Dendritic cell treated with granulocyte-macrophage colony-stimulating factor and Interleukin-4, amounts not matched to agents 40 ng/mL and 50 ng/mL, for 4 days (primary cell): ENCODE data around the gene SHOC1.

Source experiments
- H3K27ac Mint-ChIP-seq: one replicate; pipeline ENCODE4 v1.8.0; 2022; ENCODE audit warnings: mild to moderate bottlenecking, mixed read lengths
- H3K27me3 Mint-ChIP-seq: one replicate; pipeline ENCODE4 v1.8.0; 2022; ENCODE audit warnings: mild to moderate bottlenecking, mixed read lengths
- H3K36me3 Mint-ChIP-seq: one replicate; pipeline ENCODE4 v1.8.0; 2022; ENCODE audit warnings: low read depth, mixed read lengths
- H3K4me1 Mint-ChIP-seq: one replicate; pipeline ENCODE4 v1.8.0; 2022; ENCODE audit warnings: low read depth, mixed read lengths
- H3K4me3 Mint-ChIP-seq: one replicate; pipeline ENCODE4 v1.8.0; 2022; ENCODE audit warnings: mild to moderate bottlenecking, moderate library complexity, mixed read lengths
- H3K9me3 Mint-ChIP-seq: one replicate; pipeline ENCODE4 v1.8.0; 2022; ENCODE audit warnings: mixed read lengths
- intact Hi-C: fragments of 100-400 bp; cut with micrococcal nuclease; formaldehyde crosslinking; loops from one replicate; pipeline ENCODE4 v1.15.0; 2022

SHOC1 gene

DNA sequence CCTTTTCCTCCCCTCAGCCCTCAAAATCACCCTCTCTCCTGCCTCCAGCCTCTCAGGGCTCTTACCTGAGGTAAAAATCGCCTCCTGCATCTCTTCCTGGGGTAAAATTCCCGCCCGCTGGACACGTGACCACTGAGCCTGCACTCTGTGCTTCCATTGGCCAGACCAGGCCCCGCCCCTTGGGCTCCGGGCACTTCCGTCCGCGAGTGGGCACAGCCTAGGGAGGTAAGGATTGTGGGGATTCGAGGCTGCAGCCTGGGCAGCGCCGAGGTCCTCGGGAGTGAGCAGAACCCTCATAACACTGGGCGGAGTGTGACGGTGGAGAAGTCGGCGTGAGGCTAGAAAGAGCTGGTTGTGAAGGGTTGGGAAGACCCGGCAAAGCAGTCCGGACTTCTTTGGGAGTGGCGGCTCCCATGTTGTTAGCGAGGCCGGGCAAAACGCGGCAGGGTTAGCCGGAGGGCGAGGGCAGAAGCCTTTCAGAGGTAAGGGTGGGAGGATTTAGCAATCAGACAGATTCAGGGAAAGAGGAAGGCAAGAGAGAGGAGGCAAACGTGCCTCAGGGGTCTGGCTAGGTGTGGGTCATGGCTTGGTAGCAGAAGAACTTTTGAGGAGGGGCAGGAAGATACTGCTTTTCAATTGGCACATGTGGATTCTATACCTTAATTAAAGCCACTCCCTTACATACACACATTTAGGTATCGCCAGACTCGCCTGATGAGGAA is at the start of gene SHOC1:
Gene SHOC1, minus strand, starts transcription at position 103 of the 722 bp plus-strand sequence. CDS start 3,519 bp downstream, outside the sequence.
- no peaks in the 10 kb centered on the region for H3K27me3 Mint-ChIP-seq
- no peaks in the 10 kb centered on the region for H3K4me1 Mint-ChIP-seq
- no peak within 1 kb of the TSS for H3K4me3 Mint-ChIP-seq
- intact Hi-C loops = no loop called here
- peaks cover 5% of the 10 kb centered on the region for H3K36me3 Mint-ChIP-seq
- H3K9me3 Mint-ChIP-seq = peaks cover 10% of the 10 kb centered on the region
- H3K27ac Mint-ChIP-seq = no peak within 1 kb of the TSS

DNA sequence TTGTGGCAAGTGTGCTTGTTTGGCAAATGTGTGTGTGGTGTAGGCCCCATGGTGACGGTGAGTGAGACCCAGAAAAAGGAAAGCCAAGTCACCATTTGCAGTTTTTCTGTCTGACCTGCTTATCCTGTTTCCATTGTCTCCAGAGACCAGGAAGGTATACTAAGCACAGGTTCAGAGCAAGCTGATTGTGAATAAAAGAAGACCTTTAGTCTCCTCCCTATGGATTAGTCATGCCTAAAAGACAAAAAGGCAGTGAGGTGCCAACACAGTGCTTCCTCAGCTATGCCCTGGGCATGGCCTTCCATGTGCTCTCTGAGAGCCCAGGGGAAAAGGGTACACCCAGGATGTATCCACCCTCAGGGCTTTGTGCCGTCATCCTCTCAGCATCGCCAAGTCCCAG is 49.2 kb upstream of the SHOC1 start:
- Mint-ChIP-seq H3K27ac (no peak overlapping the region), H3K4me3 (no peak overlapping the region), H3K27me3 (peaks cover 3% of the 10 kb centered on the region), H3K4me1 (peaks cover 6% of the 10 kb centered on the region), H3K9me3 (no peaks in the 10 kb centered on the region), H3K36me3 (no peaks in the 10 kb centered on the region)
- intact Hi-C loops = no loop called here

DNA sequence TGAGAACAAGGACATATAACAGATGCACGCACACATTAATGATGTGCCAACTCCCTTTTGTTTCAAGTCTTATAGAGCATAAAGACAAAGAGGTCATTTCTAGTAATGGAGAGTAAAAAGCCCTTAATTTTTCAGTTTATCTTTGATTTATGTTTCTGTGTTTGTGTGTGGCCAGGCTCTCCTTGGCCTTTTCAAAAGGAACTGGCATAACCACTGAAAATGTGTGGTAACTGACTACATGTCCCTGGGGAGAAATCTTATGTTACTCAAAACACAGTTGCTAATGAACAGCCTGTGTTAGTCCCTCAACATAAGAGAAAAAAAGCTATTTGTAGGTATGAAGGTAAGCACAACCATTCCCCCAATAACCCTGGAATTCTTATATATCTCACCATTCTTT is 47.6 kb upstream of the SHOC1 start:
- H3K36me3 Mint-ChIP-seq = no peaks in the 10 kb centered on the region

DNA sequence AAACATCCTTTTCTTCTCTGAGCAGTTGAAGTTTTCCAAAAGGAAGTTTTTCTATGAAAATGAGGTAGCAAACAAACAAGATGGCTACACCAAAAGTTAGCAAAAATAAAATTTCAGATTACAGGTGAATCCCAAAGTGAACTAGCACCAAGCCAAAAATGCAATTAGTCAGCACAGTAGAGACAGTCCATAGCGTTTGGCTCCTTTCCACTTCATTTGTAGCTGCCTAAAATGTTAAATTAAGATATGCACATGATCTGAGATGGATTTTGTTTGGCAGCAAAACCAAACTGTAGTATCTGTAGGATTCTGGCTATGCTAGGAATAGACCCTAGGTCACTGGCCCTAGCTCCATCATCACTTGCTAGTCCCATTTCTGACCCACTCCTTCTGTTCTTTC is 45.7 kb upstream of the SHOC1 start:
- H3K27ac Mint-ChIP-seq = no peak overlapping the region
- H3K4me1 Mint-ChIP-seq = peaks cover 6% of the 10 kb centered on the region
- no peak overlapping the region for H3K4me3 Mint-ChIP-seq
- intact Hi-C loops = no loop called here
- H3K36me3 Mint-ChIP-seq = no peaks in the 10 kb centered on the region
- no peaks in the 10 kb centered on the region for H3K9me3 Mint-ChIP-seq
- peaks cover 6% of the 10 kb centered on the region for H3K27me3 Mint-ChIP-seq

More for the DNA sequence above, 47.6 kb upstream of the SHOC1 start:
- H3K4me3 Mint-ChIP-seq = no peak overlapping the region
- H3K9me3 Mint-ChIP-seq = no peaks in the 10 kb centered on the region
- peaks cover 6% of the 10 kb centered on the region for H3K4me1 Mint-ChIP-seq
- no peak overlapping the region for H3K27ac Mint-ChIP-seq
- intact Hi-C loops = no loop called here
- peaks cover 7% of the 10 kb centered on the region for H3K27me3 Mint-ChIP-seq

DNA sequence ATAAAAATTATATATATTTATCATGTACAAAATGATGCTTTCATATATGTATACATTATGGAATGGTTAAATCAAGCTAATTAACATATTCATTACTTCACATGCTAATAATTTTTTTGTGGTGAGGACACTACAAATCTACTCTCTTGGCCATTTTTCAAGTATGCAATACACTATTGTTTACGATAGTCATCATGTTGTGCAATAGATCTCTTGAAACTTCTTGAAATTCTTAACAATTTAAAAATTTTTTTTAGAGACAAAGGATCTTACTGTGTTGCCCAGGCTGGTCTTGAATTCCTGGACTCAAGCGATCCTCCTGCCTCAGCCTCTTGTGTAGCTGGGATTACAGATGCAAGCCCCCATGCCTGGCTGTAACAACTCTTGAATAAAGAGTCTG is 45.2 kb upstream of the SHOC1 start:
- intact Hi-C loops = no loop called here
- peaks cover 6% of the 10 kb centered on the region for H3K4me1 Mint-ChIP-seq
- no peaks in the 10 kb centered on the region for H3K9me3 Mint-ChIP-seq
- peaks cover 10% of the 10 kb centered on the region for H3K27me3 Mint-ChIP-seq
- no peaks in the 10 kb centered on the region for H3K36me3 Mint-ChIP-seq
- no peak overlapping the region for H3K4me3 Mint-ChIP-seq
- H3K27ac Mint-ChIP-seq = no peak overlapping the region

DNA sequence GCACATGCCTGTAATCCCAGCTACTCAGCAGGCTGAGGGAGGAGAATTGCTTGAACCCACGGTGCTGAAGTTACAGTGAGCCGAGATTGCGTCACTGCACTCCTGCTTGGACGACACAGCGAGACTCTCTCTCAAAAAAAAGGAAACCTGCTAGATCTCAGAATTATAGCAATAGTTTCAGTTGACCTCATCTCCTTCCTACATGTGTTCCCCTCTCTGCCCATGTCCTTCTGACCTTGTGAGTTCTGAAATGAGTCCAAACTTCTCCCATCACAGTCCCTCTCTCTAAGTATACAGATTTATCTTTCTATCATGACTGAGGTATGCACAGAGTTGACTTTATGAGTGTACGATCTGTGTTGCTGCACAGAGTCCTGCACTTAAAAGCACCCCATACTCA is 44.6 kb upstream of the SHOC1 start:
- Mint-ChIP-seq H3K27ac (no peak overlapping the region), H3K9me3 (no peaks in the 10 kb centered on the region), H3K27me3 (peaks cover 14% of the 10 kb centered on the region), H3K36me3 (no peaks in the 10 kb centered on the region), H3K4me1 (peaks cover 6% of the 10 kb centered on the region), H3K4me3 (no peak overlapping the region)
- intact Hi-C loops = no loop called here

DNA sequence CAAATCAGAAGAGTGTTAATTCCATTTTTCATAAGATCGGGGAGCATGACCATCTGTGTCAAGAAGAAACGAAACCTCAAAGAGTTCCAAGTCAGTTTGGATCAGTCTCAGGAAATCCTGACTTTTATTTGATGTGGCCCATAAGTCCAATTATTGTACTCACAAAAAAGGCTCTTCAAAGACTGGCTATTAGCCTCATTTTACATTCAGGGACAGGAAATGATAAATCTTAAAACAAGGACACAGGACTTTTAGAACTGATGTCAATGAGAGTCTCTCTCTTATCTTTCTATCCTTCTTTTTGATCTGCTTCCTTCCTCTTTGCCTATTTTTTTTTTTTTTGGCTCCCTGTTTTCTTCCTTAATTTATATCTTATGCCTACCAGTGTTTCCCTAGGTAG is 43.7 kb upstream of the SHOC1 start:
- intact Hi-C loops = no loop called here
- H3K4me3 Mint-ChIP-seq = no peak overlapping the region

DNA sequence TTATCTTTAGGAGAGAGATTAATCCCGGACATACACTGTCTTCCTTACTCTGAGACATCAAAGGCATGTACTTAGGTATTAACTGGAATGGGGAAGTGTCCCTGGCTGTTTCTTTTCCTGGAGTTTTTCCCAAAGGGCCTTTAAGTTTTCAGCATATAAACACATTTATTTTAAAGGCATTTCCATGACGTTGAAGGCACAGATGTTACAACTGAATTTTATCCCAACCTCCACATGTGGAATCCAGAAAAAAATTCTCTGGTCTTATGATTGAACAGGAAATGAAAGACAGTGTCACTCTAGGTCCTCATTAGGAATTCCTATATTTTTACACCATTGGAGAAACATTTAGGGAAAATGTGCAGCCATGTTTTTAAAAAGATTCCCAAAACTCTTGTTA is 41.6 kb upstream of the SHOC1 start:
- H3K4me1 Mint-ChIP-seq = peaks cover 6% of the 10 kb centered on the region
- no peak overlapping the region for H3K4me3 Mint-ChIP-seq
- H3K27ac Mint-ChIP-seq = no peak overlapping the region
- intact Hi-C loops = no loop called here
- no peaks in the 10 kb centered on the region for H3K36me3 Mint-ChIP-seq
- no peaks in the 10 kb centered on the region for H3K9me3 Mint-ChIP-seq
- H3K27me3 Mint-ChIP-seq = peaks cover 15% of the 10 kb centered on the region

More for the DNA sequence above, 43.7 kb upstream of the SHOC1 start:
- no peaks in the 10 kb centered on the region for H3K36me3 Mint-ChIP-seq
- peaks cover 14% of the 10 kb centered on the region for H3K27me3 Mint-ChIP-seq
- H3K27ac Mint-ChIP-seq = no peak overlapping the region
- H3K9me3 Mint-ChIP-seq = no peaks in the 10 kb centered on the region
- H3K4me1 Mint-ChIP-seq = peaks cover 6% of the 10 kb centered on the region

DNA sequence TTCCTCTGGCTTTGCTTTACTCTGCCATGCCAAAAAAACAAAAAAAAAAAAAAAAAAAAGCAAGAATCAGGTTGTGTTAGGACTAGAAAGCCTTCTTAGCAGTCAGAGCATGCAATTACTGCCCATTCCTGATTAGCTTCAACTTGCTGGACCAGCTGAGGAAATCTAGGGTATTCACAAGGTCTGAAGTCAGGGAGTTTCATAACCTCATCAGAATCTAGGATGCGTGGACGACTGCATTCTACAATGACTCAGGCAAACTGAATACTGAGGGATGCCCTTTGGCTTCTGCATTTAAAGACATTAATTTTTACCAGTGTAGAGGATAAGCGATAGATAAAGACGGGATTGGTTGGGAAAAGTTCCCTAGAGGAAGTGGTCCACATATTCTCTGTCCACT is 39.2 kb upstream of the SHOC1 start:
- peaks cover 5% of the 10 kb centered on the region for H3K4me1 Mint-ChIP-seq
- H3K9me3 Mint-ChIP-seq = no peaks in the 10 kb centered on the region
- H3K36me3 Mint-ChIP-seq = no peaks in the 10 kb centered on the region
- no peak overlapping the region for H3K4me3 Mint-ChIP-seq
- intact Hi-C loops = no loop called here
- peaks cover 18% of the 10 kb centered on the region for H3K27me3 Mint-ChIP-seq
- H3K27ac Mint-ChIP-seq = no peak overlapping the region

DNA sequence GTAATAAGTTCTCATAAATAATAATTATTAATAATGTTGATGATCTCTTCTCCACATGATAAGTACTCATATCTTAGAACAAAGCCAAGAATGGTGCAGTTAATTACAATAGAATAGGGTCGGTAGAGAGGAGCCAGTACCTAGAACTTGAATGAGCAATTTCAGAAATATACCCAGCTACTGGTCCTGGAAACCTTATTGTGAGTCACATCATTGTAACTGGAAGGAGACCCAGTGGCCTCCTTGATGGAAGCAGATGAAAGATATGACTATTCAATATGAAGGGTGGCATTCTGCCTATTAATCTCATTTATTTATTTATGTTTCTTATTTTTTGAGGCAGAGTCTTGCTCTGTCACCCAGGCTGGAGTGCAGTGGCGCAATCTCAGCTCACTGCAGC is 37.7 kb upstream of the SHOC1 start:
- H3K4me3 Mint-ChIP-seq = no peak overlapping the region
- H3K9me3 Mint-ChIP-seq = no peaks in the 10 kb centered on the region
- peaks cover 14% of the 10 kb centered on the region for H3K27me3 Mint-ChIP-seq
- H3K4me1 Mint-ChIP-seq = peaks cover 5% of the 10 kb centered on the region
- intact Hi-C loops = no loop called here
- H3K27ac Mint-ChIP-seq = no peak overlapping the region
- no peaks in the 10 kb centered on the region for H3K36me3 Mint-ChIP-seq

DNA sequence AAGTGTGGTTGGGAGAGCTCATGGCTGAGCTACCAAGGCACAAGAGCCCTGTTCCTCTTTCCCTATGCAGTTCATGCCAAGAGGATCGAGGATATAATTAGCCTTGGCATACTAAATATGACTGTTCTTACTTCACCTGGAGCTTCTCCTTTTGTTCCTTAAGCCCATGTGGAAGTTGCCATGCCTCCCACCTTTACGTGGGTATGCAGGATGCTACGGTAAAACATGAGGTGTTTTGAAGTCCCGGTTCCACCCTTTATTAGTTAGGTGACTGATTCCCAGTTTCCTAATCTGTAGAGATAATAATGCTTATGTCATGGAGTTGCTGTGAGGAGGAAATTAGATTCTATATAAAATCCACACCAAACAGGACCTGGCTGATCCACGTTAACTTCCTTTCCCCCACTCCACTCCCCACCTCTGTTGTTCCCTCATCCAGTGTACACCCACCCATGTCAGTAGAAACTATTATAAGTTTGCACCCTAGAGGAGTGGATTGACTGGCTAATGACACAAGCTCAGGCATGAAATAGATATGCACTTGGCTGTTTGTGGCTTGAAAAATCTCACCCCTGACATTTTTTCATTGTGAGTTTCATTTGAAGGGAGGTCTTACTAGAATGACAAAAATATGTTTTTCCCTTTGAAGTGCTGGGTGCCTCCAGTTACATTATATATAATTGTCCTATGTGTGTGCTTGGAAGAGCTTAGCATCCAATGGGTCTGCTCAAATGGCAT is 36.8 kb upstream of the SHOC1 start:
- Mint-ChIP-seq H3K27me3 (peaks cover 14% of the 10 kb centered on the region), H3K4me1 (peaks cover 5% of the 10 kb centered on the region), H3K9me3 (no peaks in the 10 kb centered on the region), H3K36me3 (no peaks in the 10 kb centered on the region), H3K27ac (no peak overlapping the region), H3K4me3 (no peak overlapping the region)
- intact Hi-C loops = no loop called here

DNA sequence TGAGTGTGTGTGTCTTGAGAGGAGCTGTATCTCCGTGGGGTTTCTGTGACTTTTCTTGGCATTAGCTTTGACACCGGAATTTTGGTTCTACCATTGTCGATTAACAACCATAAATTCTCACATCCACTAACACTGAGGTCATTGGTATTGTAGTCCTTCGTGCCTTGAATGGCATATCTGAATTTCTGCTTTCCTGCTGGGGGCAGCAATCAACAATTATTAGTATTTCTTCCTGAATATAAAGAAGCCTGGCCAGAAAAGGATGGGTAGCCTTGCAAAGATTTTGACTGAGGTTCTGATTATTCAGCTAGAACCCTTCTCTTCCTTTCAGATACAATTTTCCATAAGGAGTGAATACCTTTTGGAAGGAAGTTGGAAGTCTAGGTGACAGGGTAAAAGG is 33.5 kb upstream of the SHOC1 start:
- no peak overlapping the region for H3K27ac Mint-ChIP-seq
- intact Hi-C loops = loop anchor here (10.0 kb wide), 1 partner anchor 247 kb away; no protein-coding TSS in a partner anchor
- H3K9me3 Mint-ChIP-seq = no peaks in the 10 kb centered on the region

DNA sequence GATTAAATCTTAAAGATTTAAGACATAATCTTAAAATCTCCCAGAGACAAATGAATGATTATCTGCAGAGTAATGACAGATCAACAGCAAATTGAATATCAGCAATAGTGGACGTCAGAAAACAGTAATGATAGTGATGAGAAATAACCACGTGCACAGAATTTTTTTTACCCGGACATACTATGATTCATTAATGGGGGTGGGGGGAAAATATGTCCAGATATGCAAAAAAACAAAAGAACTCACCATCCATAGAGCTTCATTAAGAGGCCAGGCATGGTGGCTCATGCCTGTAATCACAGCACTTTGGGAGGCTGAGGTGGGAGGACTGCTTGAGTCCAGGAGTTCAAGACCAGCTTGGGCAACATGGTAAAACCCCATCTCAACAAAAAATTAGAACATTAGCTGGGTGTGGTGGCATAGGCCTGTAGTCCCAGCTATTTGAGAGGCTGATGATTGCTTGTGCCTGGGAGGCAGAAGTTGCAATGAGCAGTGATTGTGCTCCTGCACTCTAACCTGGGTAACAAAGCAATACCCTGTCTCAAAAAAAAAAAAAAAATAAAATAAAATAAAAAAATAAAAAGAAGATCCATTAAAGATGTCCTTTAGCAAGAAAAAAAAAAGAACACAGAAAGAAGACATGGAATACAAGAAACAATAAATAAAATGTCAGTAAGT is 30.9 kb upstream of the SHOC1 start:
- Mint-ChIP-seq H3K36me3 (no peaks in the 10 kb centered on the region), H3K27ac (no peak overlapping the region)
- intact Hi-C loops = loop anchor here (10.0 kb wide), 1 partner anchor 249 kb away; no protein-coding TSS in a partner anchor

More for the DNA sequence above, 33.5 kb upstream of the SHOC1 start:
- Mint-ChIP-seq H3K27me3 (peaks cover 10% of the 10 kb centered on the region), H3K4me3 (no peak overlapping the region), H3K4me1 (peaks cover 5% of the 10 kb centered on the region), H3K36me3 (no peaks in the 10 kb centered on the region)

DNA sequence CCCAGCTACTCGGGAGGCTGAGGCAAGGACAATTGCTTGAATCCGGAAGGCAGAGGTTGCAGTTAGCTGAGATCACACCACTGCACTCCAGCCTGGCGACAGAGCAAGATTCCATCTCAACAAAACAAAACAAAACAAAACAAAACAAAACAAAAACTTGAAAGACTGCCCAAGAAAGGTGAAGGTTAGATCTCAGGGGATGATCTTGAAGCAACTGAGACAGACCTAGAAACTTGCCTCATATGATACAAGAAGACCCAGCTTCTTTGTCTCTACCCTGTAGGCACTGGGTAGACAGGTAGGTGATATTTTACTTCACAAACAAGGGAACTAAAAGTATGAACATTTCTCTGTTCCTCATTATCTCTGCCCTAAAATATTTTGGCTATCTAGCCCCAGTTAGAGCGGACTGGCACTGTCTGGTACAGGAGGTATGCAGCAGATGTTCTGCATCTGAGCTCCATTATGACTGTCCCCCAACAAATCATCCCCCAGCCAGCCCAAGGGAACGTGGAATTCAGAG is 26.3 kb upstream of the SHOC1 start:
- Mint-ChIP-seq H3K4me1 (no peaks in the 10 kb centered on the region), H3K9me3 (no peaks in the 10 kb centered on the region), H3K4me3 (no peak overlapping the region), H3K27ac (no peak overlapping the region), H3K36me3 (no peaks in the 10 kb centered on the region), H3K27me3 (peaks cover 13% of the 10 kb centered on the region)
- intact Hi-C loops = loop anchor here (10.0 kb wide), 1 partner anchor 254 kb away; no protein-coding TSS in a partner anchor

More for the DNA sequence above, 30.9 kb upstream of the SHOC1 start:
- H3K27me3 Mint-ChIP-seq = peaks cover 16% of the 10 kb centered on the region
- no peaks in the 10 kb centered on the region for H3K9me3 Mint-ChIP-seq
- H3K4me1 Mint-ChIP-seq = no peaks in the 10 kb centered on the region
- H3K4me3 Mint-ChIP-seq = no peak overlapping the region
